NT2/D1 (cell line): ENCODE measurements around the gene HECTD3.
A peak's percentile ranks its signal among the peaks of the same experiment; 100 is the strongest.
"Not testable (repeated sequence)": the region's sequence is repeated elsewhere in the genome, so short reads cannot be mapped to it uniquely, and the experiment has no call there.

Experiments
- DNase-seq: peaks from one replicate; pipeline ENCODE4 v3.0.0-alpha.2; 2011; ENCODE audit warnings: low read depth, low spot score
- H3K27me3 ChIP-seq: 2 replicates; pipeline ENCODE4 v1.6.0; 2011; ENCODE audit warnings: mild to moderate bottlenecking; ENCODE audit not compliant: insufficient read length, insufficient read depth
- H3K36me3 ChIP-seq: 2 replicates; pipeline ENCODE4 v1.6.1; 2011; ENCODE audit warnings: mild to moderate bottlenecking, low read length, mixed read lengths; ENCODE audit not compliant: insufficient read depth, insufficient read length
- H3K4me1 ChIP-seq: 2 replicates; pipeline ENCODE4 v1.5.1; 2011; ENCODE audit not compliant: insufficient read depth, insufficient read length
- H3K4me3 ChIP-seq: 2 replicates; pipeline ENCODE4 v1.5.1; 2011; ENCODE audit warnings: low read depth; ENCODE audit not compliant: insufficient read length
- H3K9ac ChIP-seq: 2 replicates; pipeline ENCODE4 v1.6.0; 2011; ENCODE audit warnings: low read depth; ENCODE audit not compliant: insufficient read length
- H3K9me3 ChIP-seq: 2 replicates; pipeline ENCODE4 v1.5.1; 2011; ENCODE audit warnings: mild to moderate bottlenecking, low read length; ENCODE audit not compliant: insufficient read depth
- SUZ12 ChIP-seq: IDR thresholded peaks from 2 replicates; pipeline ENCODE4 v1.6.1; 2011; ENCODE audit not compliant: insufficient read length, insufficient read depth; ENCODE audit errors: extremely low read depth
- YY1 ChIP-seq: IDR thresholded peaks from 2 replicates; pipeline ENCODE4 v1.6.1; 2011; ENCODE audit not compliant: insufficient read length, insufficient read depth
- ZNF274 ChIP-seq: IDR thresholded peaks from 2 replicates; pipeline ENCODE4 v1.6.1; 2011; ENCODE audit warnings: mild to moderate bottlenecking, low read depth, low read length

The HECTD3 gene

GRCh38 chr1:45001011-45001481 lies 10.1 kb downstream of the HECTD3 start:
- Histone ChIP-seq H3K4me1 (peaks cover 6% of the 10 kb centered on the region), H3K9me3 (no peaks in the 10 kb centered on the region), H3K27me3 (no peaks in the 10 kb centered on the region), H3K9ac (no peak overlapping the region), H3K36me3 (peaks cover 51% of the 10 kb centered on the region), H3K4me3 (no peak overlapping the region)
- TF ChIP-seq ZNF274: no peak
- no peak for TF ChIP-seq YY1
- TF ChIP-seq SUZ12: no peak
- DNase-seq: no peak

GRCh38 chr1:44999232-44999631 lies 11.9 kb downstream of the HECTD3 start:
- H3K4me1 ChIP-seq: peaks cover 6% of the 10 kb centered on the region
- no peaks in the 10 kb centered on the region for H3K9me3 ChIP-seq
- DNase-seq: no peak
- H3K27me3 ChIP-seq: no peaks in the 10 kb centered on the region
- no peak overlapping the region for H3K9ac ChIP-seq
- H3K4me3 ChIP-seq: no peak overlapping the region
- H3K36me3 ChIP-seq: peaks cover 33% of the 10 kb centered on the region
- TF ChIP-seq YY1 (no peak), ZNF274 (no peak), SUZ12 (no peak)

GRCh38 chr1:44995467-44996238 lies 15.5 kb downstream of the HECTD3 start:
- TF ChIP-seq ZNF274 (no peak), SUZ12 (no peak), YY1 (no peak)
- Histone ChIP-seq H3K9ac (no peak overlapping the region), H3K4me3 (no peak overlapping the region), H3K9me3 (no peaks in the 10 kb centered on the region), H3K27me3 (no peaks in the 10 kb centered on the region), H3K4me1 (no peaks in the 10 kb centered on the region), H3K36me3 (no peaks in the 10 kb centered on the region)
- DNase-seq: no peak

- TF ChIP-seq YY1 (no peak), SUZ12 (no peak), ZNF274 (no peak)
- Histone ChIP-seq H3K9ac (no peak overlapping the region), H3K4me1 (no peaks in the 10 kb centered on the region), H3K4me3 (no peak overlapping the region), H3K9me3 (no peaks in the 10 kb centered on the region), H3K27me3 (no peaks in the 10 kb centered on the region), H3K36me3 (no peaks in the 10 kb centered on the region)
- no peak for DNase-seq
Measured at GRCh38 chr1:44994309-44994898, 16.7 kb downstream of the HECTD3 start.

GRCh38 chr1:44988531-44989156 lies 22.5 kb downstream of the HECTD3 start:
- no peak for TF ChIP-seq YY1
- TF ChIP-seq SUZ12: no peak
- TF ChIP-seq ZNF274: no peak

GRCh38 chr1:44985747-44986359 lies 25.3 kb downstream of the HECTD3 start:
- Histone ChIP-seq H3K36me3 (peaks cover 5% of the 10 kb centered on the region), H3K4me1 (peaks cover 6% of the 10 kb centered on the region), H3K9me3 (no peaks in the 10 kb centered on the region), H3K27me3 (no peaks in the 10 kb centered on the region), H3K4me3 (peak overlapping the region; percentile 97), H3K9ac (peak overlapping the region; percentile 98)
- TF ChIP-seq ZNF274: no peak
- no peak for TF ChIP-seq SUZ12
- TF ChIP-seq YY1: no peak
- no peak for DNase-seq

More at GRCh38 chr1:44988531-44989156, 22.5 kb downstream of the HECTD3 start:
- no peaks in the 10 kb centered on the region for H3K36me3 ChIP-seq
- no peak overlapping the region for H3K4me3 ChIP-seq
- H3K9me3 ChIP-seq: no peaks in the 10 kb centered on the region
- no peaks in the 10 kb centered on the region for H3K27me3 ChIP-seq
- H3K4me1 ChIP-seq: peaks cover 6% of the 10 kb centered on the region
- no peak overlapping the region for H3K9ac ChIP-seq
- no peak for DNase-seq

- Histone ChIP-seq H3K36me3 (peaks cover 88% of the 10 kb centered on the region), H3K9me3 (0 out of 2 replicates have a peak, but pooled peaks cover 14% of the 10 kb centered on the region)
Measured at GRCh38 chr1:44977372-44977771, 33.8 kb downstream of the HECTD3 start.

More at GRCh38 chr1:44977372-44977771, 33.8 kb downstream of the HECTD3 start:
- not testable (repeated sequence) for H3K4me1 ChIP-seq, H3K27me3 ChIP-seq, DNase-seq, H3K9ac ChIP-seq, H3K4me3 ChIP-seq
